B cell (primary cell): ENCODE measurements around the gene FAM3D.

Experiments
- CTCF ChIP-seq: fragments of 200-600 bp; IDR thresholded peaks from one replicate; pipeline ENCODE4 v1.8.0; 2022; ENCODE audit warnings: antibody characterized with exemption, mild to moderate bottlenecking
- EZH2 ChIP-seq: IDR thresholded peaks from 2 replicates; pipeline ENCODE4 v1.6.1; 2012; ENCODE audit warnings: borderline replicate concordance, low read depth, mild to moderate bottlenecking, moderate library complexity, low read length; ENCODE audit not compliant: insufficient read depth, poor library complexity, severe bottlenecking

GRCh38 chr3:58686847-58687246 is 20.3 kb upstream of the FAM3D start:
- TF ChIP-seq CTCF = no peak
- TF ChIP-seq EZH2 = no peak
